GM03348 (cell line): ENCODE measurements around the gene CNTNAP3.
"Not testable (repeated sequence)": the region's sequence is repeated elsewhere in the genome, so short reads cannot be mapped to it uniquely, and the experiment has no call there.

Experiments
- DNase-seq: peaks from one replicate; pipeline ENCODE4 v3.0.0; 2012; ENCODE audit warnings: low spot score

CNTNAP3 gene

GRCh38 chr9:39067683-39068082 is 220.3 kb downstream of the CNTNAP3 start:
- not testable (repeated sequence) for DNase-seq

GRCh38 chr9:39062966-39063365 is 225.0 kb downstream of the CNTNAP3 start:
- not testable (repeated sequence) for DNase-seq

DNA sequence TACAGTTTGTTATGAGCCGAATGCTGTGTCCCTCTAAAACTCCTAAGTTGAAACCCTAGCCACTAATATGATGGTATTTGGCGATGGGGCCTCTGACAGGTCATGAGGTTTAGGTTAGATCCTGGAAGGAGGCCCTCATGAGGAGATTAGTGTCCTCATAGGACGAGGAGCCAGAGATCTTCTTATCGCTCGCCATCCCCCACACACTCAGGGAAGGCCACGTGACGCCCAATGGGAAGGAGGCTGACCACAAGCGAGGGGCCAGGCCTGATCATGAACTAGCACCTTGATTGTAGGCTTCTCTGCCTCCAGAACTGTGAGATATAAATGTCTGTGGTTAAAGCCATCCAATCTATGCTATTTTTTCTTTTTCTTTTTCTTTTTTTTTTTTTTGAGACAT is 233.5 kb downstream of the CNTNAP3 start:
- not testable (repeated sequence) for DNase-seq

- not testable (repeated sequence) for DNase-seq
Observed at GRCh38 chr9:39046833-39047232, 241.1 kb downstream of the CNTNAP3 start.

GRCh38 chr9:39042352-39042803 is 245.6 kb downstream of the CNTNAP3 start:
- not testable (repeated sequence) for DNase-seq

GRCh38 chr9:39041774-39042173 is 246.2 kb downstream of the CNTNAP3 start:
- not testable (repeated sequence) for DNase-seq

DNA sequence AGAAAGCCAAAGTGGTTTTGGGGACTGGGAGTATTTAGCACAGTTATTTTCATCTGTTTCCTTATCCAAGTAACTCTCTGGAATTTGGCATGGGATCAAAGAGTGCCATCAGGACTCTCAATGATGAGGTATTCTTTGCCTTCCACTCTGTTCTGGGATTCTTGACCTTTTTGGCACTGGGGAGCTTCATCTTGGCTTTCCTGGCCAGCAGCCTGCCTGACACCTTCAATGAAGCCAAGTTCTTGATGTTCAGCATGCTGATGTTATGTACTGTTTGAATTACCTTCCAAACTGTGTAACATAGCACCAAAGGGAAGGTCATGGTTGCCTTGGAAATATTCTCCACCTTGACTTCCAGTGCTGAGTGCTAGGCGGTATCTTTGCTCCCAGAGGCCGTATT is 248.8 kb downstream of the CNTNAP3 start:
- DNase-seq = not testable (repeated sequence)

GRCh38 chr9:39038221-39038620 is 249.7 kb downstream of the CNTNAP3 start:
- not testable (repeated sequence) for DNase-seq

GRCh38 chr9:39033849-39034248 is 254.1 kb downstream of the CNTNAP3 start:
- DNase-seq = not testable (repeated sequence)

DNA sequence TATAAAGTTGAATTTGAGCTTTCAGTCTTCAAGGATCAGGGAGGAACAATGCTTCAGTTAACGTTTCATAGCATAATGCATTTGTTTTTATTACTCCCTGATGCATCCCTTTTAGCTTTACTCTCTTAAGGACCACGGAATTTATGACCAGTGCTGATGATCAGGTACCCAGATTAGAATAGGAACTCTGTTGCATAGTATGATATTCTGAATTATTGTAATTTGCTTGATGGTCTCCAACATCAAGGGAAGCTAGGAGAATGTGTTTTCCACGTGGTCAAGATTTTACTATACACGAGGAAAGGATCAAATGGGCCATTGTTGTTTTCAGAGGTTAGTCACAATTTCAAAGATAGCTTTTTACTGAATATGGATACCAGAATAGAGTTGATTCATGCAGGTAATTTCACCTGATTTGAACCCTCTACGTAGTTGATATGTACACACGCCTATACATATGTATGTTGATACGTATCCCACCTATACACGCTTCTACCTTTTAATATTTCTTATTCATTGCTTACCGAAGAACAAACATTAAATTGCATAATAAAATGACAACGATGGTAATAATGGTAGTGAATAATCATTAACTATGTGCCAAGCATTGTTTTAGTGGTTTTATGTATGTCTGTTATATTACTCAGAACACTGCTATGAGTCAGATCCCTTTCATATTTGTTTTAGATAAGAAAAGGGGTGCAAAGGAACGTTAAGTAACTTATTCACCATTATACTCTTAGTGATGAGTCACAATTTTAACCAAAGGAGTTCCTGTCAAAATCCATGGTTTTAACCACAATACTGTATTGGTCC is 257.6 kb downstream of the CNTNAP3 start:
- not testable (repeated sequence) for DNase-seq

DNA sequence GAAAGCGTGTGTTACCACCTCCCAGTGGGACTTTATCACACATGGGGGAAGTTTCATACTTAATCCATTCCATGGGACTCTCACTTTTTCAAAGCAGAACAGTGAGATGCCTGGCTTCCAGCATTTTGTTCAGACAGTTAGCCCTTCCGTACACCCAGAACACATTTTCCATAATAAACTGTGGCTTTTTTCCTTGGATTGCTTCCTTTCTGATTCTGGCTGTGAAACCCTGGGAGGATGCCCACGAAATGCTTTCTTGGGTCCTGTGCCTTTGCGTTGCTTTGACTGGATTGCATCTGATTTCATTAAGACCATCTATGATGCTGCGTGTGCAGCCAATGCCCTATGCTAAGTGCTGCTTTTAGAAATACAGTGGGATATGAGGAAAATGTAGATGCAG is 259.1 kb downstream of the CNTNAP3 start:
- DNase-seq = not testable (repeated sequence)

DNA sequence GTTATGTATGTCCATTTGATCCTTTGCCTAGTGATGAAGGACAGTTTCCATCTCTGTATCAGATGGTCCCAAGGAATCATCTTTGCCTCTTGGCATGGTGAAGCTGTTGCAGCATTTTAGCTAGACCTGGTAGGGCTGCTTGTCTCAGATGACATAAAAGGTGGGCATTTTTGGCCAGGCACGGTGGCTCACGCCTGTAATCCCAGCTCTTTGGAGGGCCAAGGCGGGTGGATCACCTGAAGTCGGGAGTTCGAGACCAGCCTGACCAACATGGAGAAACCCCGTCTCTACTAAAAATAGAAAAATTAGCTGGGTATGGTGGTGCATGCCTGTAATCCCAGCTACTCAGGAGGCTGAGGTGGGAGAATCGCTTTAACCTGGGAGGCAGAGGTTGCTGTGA is 259.8 kb downstream of the CNTNAP3 start:
- DNase-seq = not testable (repeated sequence)

DNA sequence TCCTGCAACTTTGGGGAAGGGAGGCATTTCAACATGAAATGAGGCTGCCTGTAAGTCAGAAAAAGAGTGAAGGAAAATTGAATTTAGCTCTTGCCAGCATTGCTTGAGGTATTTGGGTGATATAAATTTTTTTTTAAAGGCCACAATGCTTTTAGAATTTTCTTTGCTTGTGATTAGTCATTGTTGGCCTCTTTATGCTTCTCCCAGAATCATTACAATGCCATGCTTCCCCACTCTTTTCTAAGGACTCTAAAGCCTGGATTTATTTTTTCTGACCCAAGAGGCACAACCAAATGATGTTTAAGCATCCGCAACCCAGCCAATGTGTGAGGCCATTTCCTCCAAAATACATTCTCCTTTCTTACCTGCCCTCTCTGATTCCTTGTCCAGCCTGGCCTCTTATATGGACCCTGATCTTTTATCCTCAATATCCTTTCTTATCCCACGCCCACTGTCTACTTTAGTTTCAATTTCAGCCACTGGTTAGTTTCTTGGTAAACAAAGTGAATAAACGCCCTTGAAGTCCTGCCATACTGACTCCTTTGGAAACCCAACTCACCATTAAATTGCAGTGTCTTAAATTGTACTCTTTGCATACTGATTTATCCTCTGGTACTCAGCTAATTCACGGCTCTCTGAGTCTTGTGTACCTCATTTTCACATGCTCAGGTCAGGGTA is 261.9 kb downstream of the CNTNAP3 start:
- not testable (repeated sequence) for DNase-seq
